ENCODE data around the gene CSTA. TPM values are rescaled to one million over a fixed set of nuclear protein-coding genes. Genes with fewer than 3 reads are reported as not detected.
A peak's percentile ranks its signal among the peaks of the same experiment; 100 is the strongest.

The CSTA gene
- polyA plus RNA-seq, 4 donors = 0.53 to 1.4 (median 0.65) TPM

DNA sequence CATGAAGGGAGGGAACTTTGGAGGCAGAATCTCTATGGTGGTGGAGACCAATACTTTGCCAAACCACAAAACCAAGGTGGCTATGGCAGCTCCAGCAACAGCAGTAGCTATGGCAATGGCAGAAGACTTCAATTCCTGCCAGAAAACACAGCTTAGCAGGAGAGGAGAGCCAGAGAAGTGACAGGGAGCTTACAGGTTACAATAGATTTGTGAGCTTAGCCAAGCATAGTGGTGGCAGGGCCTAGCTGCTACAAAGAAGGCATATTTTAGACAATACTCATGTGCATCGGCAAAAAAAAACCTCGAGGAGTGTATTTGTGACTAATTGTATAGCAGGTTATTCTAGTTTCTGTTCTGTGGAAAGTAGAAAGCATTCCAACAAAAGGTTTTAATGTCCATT, 6.4 kb upstream of the CSTA start:
- no peak for DNase-seq (ENCODE audit: low read depth in 4 of 4, low spot score in 3 of 4)

DNA sequence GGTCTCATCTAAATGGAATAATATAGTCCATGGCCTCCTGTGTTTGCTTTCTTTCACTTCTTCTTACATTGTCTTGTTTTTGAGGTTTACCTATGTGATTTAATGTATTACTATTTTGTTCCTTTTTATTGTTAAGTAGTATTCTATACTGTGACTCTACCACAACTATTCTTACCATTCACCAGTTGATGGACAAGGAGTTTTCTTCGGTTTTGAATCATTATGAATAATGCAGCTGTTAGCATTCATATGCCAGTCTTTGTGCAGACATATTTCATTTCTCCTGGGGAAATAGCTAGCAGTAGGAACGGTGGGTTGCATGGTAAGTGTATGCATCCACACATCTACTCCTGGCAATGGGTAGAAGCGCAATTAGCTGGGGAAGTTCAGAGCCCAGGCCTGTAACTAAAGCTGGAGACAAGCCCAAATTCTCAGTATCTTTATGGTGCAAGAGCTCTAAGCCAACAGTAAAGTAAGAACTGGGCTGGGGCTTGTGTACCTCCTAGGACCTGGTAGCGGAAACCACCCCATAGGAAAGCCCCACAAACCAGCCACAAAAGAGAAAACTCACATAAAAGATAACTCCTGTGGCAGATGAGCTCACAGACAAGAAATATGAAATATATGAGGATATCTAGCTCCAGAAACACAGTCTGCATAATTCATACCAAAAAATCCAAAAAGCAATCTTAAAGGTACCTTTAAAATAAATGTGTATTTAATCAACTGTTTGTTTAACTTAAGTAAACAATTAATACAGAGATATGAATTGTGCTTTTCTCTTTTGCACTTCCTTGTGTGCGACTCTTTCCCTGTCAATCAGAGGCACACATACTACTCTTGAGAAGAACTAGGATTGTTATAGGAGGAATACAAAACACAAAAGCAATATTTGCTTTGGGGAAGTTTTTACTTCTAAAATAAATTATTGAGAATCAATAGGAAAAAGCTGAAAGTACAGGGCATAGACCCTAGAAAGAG, 2.7 kb upstream of the CSTA start:
- DNase-seq (ENCODE audit: low read depth in 4 of 4, low spot score in 3 of 4) = no peak

GRCh38 chr3:122325769-122326168, 721 bp downstream of the CSTA start:
- DNase-seq (ENCODE audit: low read depth in 4 of 4, low spot score in 3 of 4) = no peak

DNA sequence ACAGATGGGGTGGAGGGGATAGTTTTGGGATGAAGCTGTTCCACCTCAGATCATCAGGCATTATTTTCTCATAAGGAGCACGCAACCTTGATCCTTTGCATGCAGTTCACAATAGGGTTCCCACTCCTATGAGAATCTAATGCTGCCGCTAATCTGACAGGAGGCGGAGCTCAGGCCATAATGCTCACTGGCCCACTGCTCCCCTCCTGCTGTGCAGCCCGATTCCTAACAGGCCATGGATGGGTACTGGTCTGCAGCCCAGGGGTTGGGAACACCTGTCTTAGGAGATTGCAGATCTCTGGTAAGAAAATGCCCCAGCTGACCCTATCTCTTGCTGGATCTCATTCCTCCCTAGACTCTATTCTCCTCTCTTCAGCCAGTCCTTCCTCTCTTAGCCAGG, 6.8 kb downstream of the CSTA start:
- no peak for DNase-seq (ENCODE audit: low read depth in 4 of 4, low spot score in 3 of 4)

DNA sequence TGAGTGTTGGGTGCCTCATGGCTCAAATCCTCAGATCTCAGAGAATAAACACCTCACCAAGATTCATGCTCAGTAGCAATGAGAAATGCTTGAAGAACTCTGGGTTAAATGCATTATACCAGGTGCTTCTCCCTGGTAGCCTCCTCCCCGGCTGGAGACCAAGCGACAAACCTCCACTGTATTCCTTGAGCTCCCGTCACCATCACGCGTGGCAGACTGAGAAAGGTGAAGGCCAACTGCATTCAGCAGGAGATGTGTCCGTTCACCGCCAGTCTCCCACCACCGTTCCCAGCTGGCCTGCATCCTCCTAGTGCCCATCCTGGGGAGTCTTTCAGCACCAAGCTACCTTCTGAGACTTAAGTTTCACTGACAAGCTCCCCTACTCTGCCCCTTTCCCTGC, 7.5 kb downstream of the CSTA start:
- DNase-seq (ENCODE audit: low read depth in 4 of 4, low spot score in 3 of 4) = no peak

DNA sequence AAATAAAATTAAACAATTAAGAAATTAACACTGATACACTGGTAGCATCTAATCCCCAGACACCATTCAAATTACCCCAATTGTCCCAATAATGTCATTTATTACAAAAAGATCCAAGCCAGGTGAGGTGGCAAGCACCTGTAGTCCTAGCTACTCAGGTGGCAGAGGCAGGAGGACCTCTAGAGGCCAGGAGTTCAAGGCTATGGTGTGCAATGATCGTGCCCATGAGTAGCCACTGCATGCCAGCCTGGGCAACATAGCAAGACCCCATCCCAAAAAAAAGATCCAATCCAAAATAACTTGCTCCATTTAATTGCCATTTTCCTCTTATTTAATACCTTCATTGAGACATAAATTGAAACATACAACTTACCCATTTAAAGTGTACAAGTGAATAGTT, 17.8 kb downstream of the CSTA start:
- no peak for DNase-seq (ENCODE audit: low read depth in 4 of 4, low spot score in 3 of 4)

DNA sequence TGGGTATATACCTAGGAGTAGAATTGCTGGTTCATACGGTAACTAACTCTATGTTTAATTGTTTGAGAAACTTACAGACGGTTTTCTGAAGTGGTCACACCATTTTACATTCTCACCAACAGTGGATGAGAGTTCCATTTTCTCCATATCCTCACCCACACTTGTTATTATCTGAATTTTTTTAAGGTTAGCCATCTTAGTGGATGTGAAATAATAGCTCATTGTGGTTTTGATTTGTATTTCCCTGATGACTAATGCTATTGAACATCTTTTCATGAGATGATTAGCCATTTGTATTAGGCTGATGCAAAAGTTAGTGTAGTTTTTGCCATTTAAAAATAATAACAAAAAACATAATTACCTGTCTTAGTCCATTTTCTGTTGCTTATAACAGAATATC, 18.6 kb downstream of the CSTA start:
- no peak for DNase-seq (ENCODE audit: low read depth in 4 of 4, low spot score in 3 of 4)

GRCh38 chr3:122349171-122349570, 24.1 kb downstream of the CSTA start:
- no peak for DNase-seq (ENCODE audit: low read depth in 4 of 4, low spot score in 3 of 4)

DNA sequence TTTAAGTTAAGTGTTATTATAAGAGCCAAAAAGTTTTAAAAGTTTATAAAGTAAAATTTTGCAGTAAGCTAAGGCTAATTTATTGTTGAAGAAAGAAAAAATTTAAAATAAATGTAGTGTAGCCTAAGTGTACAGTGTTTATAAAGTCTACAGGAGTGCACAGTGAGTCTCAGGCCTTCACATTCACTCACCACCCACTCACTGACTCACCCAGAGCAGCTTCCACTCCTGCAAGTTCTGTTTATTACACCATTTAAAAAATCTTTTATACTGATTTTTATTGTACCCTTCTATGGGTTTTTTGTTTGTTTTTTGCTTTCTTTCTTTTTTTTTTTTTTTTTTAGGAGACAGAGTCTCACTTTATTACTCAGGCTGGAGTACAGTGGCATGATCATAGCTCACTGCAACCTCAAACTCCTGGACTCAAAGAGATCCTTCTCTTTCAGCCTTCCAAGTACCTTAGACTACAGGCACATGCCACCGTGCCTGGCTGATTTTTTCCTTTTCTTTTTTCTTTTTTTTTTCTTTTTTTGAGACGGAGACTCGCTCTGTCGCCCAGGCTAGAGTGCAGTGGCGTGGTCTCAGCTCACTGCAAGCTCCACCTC, 25.9 kb downstream of the CSTA start:
- DNase-seq (ENCODE audit: low read depth in 4 of 4, low spot score in 3 of 4) = no peak

DNA sequence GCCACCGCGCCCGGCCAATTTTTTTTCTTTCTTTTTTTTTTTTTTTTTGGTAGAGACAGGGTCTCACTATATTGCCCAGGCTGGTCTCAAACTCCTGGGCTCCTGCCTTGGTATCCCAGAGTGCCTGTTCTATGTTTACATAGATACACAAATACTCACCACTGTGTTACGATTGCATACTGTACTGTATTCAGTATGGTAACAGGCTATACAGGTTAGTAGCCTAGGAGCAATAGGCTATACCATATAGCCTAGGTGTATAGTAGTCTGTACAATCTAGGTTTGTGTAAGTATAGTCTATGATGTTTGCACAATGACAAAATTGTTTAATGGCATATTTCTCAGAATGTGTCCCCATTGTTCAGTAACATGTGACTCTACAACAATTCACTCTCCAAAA, 26.6 kb downstream of the CSTA start:
- DNase-seq (ENCODE audit: low read depth in 4 of 4, low spot score in 3 of 4) = no peak

DNA sequence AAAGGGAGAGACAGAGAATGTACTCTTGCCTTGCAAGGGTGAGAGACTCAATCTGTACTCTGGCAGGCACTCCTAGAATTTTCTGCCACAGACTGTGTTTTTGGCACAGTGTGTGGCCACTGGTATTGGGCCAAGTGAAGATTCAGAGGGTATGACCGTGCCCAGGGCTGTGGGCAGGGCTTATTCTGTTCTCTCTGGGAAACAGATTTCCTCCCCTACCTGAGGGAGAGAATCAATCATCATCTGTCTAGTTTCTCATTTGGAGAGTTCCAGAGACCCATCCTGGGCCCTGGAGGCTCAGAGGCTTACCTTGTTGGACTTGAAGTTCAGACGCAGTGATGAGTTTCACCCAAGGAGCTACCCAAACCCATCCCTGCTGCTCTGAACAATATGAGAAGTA, 28.2 kb downstream of the CSTA start:
- DNase-seq (ENCODE audit: low read depth in 4 of 4, low spot score in 3 of 4) = no peak

- no peak for DNase-seq (ENCODE audit: low read depth in 4 of 4, low spot score in 3 of 4)
Measured at GRCh38 chr3:122353893-122354401, 28.9 kb downstream of the CSTA start.

- no peak for DNase-seq (ENCODE audit: low read depth in 4 of 4, low spot score in 3 of 4)
Measured at GRCh38 chr3:122355612-122356011, 30.6 kb downstream of the CSTA start.

DNA sequence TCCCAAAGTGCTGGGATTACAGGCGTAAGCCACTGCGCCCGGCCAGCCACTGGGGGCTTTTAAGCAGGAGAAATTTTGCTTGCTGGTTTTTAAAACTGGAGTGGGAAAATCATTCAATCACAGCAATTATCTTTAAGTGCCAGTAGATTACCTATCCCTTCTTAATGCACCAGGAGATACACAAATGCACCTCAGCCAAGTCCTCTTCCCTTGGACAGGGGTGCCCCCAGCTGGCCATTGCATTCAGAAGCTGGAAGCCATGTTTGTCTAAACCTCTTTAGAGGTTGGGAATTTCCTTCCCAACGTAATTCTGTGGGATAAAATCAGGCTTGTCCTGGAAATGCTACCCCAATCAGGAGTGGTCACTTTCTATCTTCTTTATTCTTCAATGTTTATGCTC, 31.4 kb downstream of the CSTA start:
- peak in 1 of 4 donors; percentile 26 for DNase-seq (ENCODE audit: low read depth in 4 of 4, low spot score in 3 of 4)

GRCh38 chr3:122357828-122358702, 33.0 kb downstream of the CSTA start:
- DNase-seq (ENCODE audit: low read depth in 4 of 4, low spot score in 3 of 4) = no peak

- no peak for DNase-seq (ENCODE audit: low read depth in 4 of 4, low spot score in 3 of 4)
Measured at GRCh38 chr3:122358703-122359032, 33.6 kb downstream of the CSTA start.

GRCh38 chr3:122362026-122362425, 37.0 kb downstream of the CSTA start:
- DNase-seq (ENCODE audit: low read depth in 4 of 4, low spot score in 3 of 4) = no peak

- no peak for DNase-seq (ENCODE audit: low read depth in 4 of 4, low spot score in 3 of 4)
Measured at GRCh38 chr3:122364490-122364889, 39.4 kb downstream of the CSTA start.

GRCh38 chr3:122365073-122365472, 40.0 kb downstream of the CSTA start:
- no peak for DNase-seq (ENCODE audit: low read depth in 4 of 4, low spot score in 3 of 4)

- DNase-seq (ENCODE audit: low read depth in 4 of 4, low spot score in 3 of 4) = peak in 1 of 4 donors; percentile 5
Measured at GRCh38 chr3:122365582-122366378, 40.7 kb downstream of the CSTA start.
